GM21367 (cell line): ENCODE results near the gene DBH.

ENCODE experiments used
- ATAC-seq: cut with Tn5 transposase; IDR thresholded peaks from one replicate; pipeline ENCODE4 v1.9.1; 2021; ENCODE audit not compliant: unreplicated experiment

Gene DBH

DNA sequence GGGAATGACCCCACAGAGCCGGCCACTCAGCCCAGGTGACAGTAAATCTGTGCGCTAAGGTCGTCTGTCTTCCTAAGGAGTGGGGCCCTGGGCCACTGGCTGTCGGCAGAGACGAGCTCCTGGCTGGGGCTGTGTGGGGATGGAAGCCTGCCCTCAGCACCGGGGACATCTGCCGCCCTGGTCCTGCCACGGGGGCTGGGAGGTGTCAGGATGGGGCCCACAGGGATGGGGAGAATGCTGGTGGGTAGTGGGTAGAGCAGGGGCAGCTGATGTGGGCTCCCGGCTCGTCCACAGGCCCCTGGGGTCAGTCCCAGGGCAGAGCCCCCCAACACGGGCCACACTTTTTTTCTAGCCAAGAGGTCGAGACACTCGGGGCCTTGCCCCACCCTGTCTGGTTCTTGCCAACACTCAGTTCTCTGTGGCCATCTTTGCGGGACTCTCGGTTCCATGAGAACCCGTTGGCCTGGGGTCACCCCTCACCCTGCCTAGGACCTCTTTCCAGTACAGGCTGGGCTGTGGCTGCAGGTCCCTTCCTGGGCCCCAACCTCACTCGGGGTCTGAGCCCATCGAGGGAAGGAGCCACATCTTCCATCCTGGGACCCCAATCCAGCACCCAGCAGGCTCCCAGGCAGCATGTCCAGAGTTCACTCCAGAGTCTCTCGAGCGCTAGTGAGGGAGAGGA is 45.0 kb downstream of the DBH start:
- no peak for ATAC-seq

DNA sequence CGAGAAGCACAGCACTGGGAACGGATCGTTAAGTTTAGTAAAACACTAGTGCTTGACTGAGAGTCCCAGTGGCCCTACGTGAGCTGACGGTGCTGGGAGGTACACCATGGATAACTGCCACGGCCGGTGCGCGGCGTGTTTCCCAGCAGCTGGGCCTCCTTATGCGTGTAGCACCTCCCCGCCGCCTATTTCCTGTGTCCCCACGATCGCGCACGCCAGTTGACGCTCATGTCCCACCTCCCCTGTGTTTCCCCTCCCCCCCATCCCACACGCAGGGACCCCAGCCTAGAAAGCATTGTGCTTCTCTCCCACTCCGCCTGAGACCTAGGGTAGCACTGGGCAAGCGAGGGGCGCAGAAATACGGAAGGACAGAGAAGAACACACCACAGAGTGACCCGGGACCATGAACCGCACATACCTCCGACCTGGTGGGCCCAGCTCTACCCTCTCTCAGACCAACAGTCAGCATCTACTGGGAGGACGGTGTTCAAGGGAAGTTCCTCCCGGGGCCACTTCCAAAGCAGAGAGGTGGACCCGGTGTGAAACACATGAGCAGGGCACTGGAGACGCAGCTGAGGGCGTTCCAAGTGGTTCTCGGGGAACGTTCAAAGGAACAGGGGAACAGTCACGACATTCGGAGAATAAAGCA is 45.6 kb downstream of the DBH start:
- ATAC-seq, result no peak

GRCh38 chr9:133682818-133683585 is 46.8 kb downstream of the DBH start:
- no peak for ATAC-seq

DNA sequence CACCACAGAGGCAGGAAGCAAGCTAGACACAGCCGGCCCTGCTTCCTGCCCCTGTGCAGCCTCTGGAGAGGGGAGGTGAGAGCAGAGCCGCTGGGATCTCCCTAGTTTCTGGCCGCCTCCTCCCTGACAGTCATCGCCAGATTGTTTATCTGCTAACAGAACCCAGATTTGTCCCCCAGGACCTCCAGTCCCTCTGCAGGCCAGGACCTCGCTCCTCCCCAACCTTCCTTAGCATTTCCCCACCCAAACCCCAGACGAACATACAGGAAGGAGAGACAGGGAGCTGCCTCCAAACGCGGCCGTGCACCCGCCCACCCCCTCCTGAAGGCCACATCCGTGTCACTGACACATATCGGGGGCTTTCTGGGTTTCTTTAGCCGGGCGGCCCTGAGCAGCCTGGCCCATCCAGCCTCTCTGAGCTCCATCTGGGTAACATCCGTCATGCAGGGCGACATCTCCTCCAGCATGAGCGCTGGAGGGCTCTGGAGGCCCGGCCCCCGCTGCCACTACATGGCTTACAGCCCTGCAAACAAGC is 47.5 kb downstream of the DBH start:
- no peak for ATAC-seq

- no peak for ATAC-seq
Observed at GRCh38 chr9:133684121-133684935, 48.2 kb downstream of the DBH start.

DNA sequence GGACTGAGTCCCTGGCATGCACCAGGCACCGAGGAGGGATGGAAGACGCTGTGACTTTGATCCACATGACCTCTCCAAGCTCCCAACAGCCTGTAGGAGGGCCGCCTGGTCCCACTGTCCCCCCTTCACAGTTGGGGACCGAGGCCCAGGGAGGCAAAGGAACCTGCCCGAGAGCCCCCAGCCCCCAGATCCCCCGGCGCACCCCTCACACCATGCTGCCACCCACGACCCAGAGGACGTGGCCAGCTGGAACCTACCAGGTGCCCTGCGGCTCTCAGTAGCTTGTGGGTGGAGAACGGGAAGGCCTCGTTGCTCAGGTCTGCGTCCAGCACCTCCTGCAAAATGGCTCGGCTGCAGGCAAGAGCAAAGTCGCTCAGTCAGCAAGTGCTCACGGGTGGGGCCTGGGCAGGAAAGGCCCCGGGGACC is 48.8 kb downstream of the DBH start:
- ATAC-seq, result no peak

DNA sequence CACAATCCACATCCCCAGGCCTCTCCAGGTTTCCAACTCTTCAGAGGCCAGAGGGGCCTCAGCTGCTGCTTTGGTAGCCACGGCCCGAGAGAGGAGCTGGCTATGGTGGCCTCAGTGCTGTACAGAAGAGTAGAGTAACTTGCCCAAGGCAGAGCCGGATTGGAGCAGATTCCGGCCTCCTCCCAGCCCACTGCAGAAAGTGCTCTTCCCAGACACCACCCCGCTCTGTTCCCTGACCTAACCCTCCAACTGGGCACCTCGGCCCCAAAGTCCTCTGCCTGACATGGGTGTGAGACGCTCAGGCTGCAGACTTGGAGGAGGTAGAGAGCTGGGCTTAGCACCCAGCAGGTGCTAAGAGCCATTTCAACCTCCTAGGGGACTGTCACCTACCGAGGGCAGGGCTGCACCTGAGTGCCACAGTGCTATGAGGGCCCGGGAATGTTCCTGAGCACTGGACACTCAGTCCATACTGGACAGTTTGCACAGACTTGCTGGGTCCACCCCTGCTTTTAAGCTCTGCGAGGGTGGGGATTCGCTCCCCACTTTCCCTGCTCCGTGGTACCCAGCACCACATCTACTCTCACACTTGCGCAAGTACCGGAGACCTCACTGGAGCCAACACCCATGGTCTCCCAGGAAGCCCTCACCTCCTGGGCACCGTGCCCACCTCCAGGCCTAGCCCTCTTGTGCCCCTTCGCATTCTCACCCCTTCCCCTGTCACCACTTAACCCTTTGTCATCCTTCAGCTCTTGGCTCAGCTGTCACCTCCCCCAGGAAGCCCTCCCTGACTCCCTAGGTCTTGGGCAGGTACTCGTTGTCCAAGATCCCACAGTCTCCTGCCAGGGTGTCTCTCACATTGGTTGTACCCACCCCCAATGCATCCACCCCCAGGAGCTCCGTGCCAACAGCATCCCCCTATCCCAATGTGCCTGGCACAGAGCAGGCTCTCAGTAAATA is 49.8 kb downstream of the DBH start:
- ATAC-seq, result no peak

- no peak for ATAC-seq
Observed at GRCh38 chr9:133686642-133687575, 50.7 kb downstream of the DBH start.

DNA sequence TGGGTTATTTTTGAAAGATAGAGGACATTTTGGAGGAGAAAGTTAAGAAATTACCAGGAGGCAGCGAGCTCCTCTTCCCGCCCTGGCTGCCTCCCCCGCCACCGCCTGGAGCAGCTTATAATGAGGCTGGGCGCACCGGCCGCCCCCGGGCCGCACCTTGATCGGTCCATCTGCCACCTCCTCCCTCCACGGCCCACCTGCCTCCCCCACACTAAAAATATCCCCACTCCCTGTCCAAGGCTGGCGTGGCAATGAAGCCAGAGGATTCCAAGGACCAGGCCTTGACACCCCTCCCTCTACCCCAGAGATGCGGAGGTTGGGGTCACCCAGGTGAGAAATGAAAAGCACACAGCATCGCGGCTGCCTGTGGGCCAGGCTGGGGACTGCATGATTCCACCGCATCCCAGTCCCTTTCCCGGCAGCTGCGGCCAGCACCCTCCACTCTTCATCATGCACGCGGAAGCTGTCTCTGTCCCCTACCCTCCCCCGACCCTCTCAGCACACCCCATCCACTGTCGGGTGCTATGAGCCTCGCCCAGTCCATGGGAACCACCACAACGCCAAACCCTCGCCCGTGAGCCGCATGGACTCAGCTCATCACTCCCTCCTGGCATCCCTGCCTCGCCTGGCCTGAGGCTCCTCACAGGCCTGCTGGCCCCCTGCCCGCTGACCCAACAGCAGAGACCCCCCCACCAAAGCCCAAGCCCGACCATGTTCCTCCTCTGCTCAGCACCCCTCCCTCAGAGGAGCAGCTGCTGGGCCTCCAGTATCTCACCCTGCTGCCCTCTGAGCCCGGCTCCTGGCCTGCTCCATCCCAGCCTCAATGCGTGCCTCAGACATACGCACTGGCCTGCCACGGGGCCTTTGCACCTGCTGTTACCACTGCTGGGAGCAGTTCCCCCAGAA is 51.9 kb downstream of the DBH start:
- no peak for ATAC-seq

DNA sequence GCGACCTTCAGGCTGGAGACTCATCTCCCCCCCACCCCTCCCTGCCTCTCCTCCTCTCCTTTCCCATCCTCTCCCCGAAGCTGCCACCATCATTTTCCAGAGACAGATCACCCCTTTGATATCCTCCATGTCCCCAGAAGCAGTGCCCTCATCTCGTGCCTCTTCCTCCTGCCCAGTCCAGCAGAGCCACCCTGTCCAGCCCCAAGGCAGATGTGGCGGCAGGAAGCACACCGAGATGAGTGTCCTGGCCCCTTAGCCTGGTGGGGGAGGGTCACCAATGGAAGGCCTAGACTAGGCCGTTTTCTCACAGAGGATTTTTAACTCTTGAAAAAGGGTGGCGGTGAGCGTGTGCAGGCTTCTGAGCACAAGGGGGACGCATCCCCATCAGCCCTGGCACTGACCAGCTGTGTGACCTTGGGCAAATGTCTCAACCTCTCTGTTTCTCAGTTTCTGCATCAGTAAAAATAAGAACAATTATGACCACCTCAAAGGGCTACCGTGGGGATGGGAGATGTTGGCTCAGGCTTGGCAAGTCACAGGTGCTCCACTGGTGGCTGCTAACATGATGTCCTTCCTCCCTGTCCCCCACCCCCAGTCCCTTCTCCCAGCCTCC is 53.1 kb downstream of the DBH start:
- ATAC-seq, result no peak

GRCh38 chr9:133690081-133690561 is 54.0 kb downstream of the DBH start:
- ATAC-seq, result no peak

- no peak for ATAC-seq
Observed at GRCh38 chr9:133691191-133691590, 55.0 kb downstream of the DBH start.

- ATAC-seq, result no peak
Observed at GRCh38 chr9:133691626-133692363, 55.6 kb downstream of the DBH start.

DNA sequence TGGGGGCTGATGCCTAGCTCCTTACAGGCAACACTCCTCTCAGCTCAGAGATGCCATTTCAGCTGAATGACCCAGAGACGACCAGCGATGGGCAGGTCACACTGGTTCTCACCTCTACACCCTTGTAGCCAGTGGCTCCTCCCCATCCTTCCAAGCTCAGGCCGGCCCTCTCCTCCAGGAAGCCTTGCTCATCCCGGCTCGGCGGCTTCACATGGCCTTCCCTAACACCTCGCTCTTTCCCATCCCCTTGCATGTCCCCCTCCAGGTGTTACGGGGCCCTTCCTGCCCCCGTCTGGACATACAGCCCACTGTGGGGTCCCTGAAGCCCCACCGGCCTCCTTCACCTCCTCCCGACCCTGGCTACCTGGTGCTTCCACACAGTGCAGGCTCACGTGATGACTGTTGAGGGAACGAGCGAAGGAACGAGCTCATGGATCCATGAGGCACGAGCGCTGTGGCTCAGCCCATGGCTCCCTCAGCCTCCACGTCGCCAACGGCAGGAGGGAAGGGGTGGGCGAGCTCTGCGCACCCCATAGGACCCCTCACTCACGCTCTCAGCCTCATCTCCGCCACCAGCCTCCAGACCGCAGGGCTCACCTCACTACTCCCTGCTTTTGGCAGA is 56.3 kb downstream of the DBH start:
- ATAC-seq, result no peak

GRCh38 chr9:133693116-133693515 is 57.0 kb downstream of the DBH start:
- no peak for ATAC-seq
